Astrocyte of the spinal cord (primary cell): ENCODE measurements around the gene LRGUK.

Experiments used
- DNase-seq: peaks from one replicate; pipeline ENCODE4 v3.0.0; 2011; ENCODE audit warnings: low read depth, low spot score
- H3K4me3 ChIP-seq: 2 replicates; pipeline ENCODE4 v1.5.1; 2011; ENCODE audit warnings: low read depth, mild to moderate bottlenecking, low read length, moderate library complexity
- CTCF ChIP-seq: IDR thresholded peaks from 2 replicates; pipeline ENCODE4 v1.5.1; 2012; ENCODE audit warnings: low read depth, mild to moderate bottlenecking, low read length, inconsistent platforms
- in situ Hi-C: cut with HindIII; loops from 2 replicates; pipeline ENCODE4 v1.10.0; 2017; ENCODE audit warnings: low sequenced_read_pairs

Gene LRGUK

GRCh38 chr7:134182078-134182477 lies 54.9 kb downstream of the LRGUK start:
- TF ChIP-seq CTCF: no peak
- in situ Hi-C loops: no loop called here
- DNase-seq: no peak
- H3K4me3 ChIP-seq: no peak overlapping the region

- no peak for TF ChIP-seq CTCF
- DNase-seq: no peak
- in situ Hi-C loops: no loop called here
- no peak overlapping the region for H3K4me3 ChIP-seq
These were observed 57.6 kb downstream of the LRGUK start for GRCh38 chr7:134184767-134185166.

- no peak overlapping the region for H3K4me3 ChIP-seq
- in situ Hi-C loops: no loop called here
- TF ChIP-seq CTCF: no peak
- DNase-seq: no peak
These were observed 58.9 kb downstream of the LRGUK start for GRCh38 chr7:134186027-134186426.

- H3K4me3 ChIP-seq: no peak overlapping the region
- DNase-seq: no peak
- in situ Hi-C loops: no loop called here
- no peak for TF ChIP-seq CTCF
These were observed 59.7 kb downstream of the LRGUK start for GRCh38 chr7:134186801-134187200.

- no peak for TF ChIP-seq CTCF
- H3K4me3 ChIP-seq: no peak overlapping the region
- in situ Hi-C loops: no loop called here
- no peak for DNase-seq
These were observed 60.8 kb downstream of the LRGUK start for GRCh38 chr7:134187893-134188292.

GRCh38 chr7:134188311-134188710 lies 61.2 kb downstream of the LRGUK start:
- TF ChIP-seq CTCF: no peak
- in situ Hi-C loops: no loop called here
- DNase-seq: no peak
- no peak overlapping the region for H3K4me3 ChIP-seq

GRCh38 chr7:134189559-134189958 lies 62.4 kb downstream of the LRGUK start:
- TF ChIP-seq CTCF: no peak
- no peak overlapping the region for H3K4me3 ChIP-seq
- in situ Hi-C loops: no loop called here
- DNase-seq: no peak
